WERI-Rb-1 (cell line): ENCODE results near the gene CA6.

Source experiments
- DNase-seq: peaks from one replicate; pipeline ENCODE4 v3.0.0-alpha.2; 2020
- H3K27ac ChIP-seq: fragments of 250-450 bp; sonication (Bioruptor Pico); 2 replicates; pipeline ENCODE4 v1.5.1; 2020; ENCODE audit warnings: mild to moderate bottlenecking, moderate library complexity
- H3K27me3 ChIP-seq: fragments of 250-450 bp; sonication (Bioruptor Pico); 2 replicates; pipeline ENCODE4 v1.5.1; 2021; ENCODE audit warnings: mild to moderate bottlenecking, low read depth, moderate library complexity; ENCODE audit not compliant: insufficient read depth, severe bottlenecking
- H3K36me3 ChIP-seq: fragments of 250-450 bp; sonication (Bioruptor Pico); 2 replicates; pipeline ENCODE4 v1.5.1; 2020; ENCODE audit warnings: mild to moderate bottlenecking, moderate library complexity
- H3K4me3 ChIP-seq: 2 replicates; pipeline ENCODE4 v1.5.1; 2011; ENCODE audit warnings: low read depth, mild to moderate bottlenecking, control low read depth, low read length
- H3K9me3 ChIP-seq: fragments of 250-450 bp; sonication (Bioruptor Pico); 2 replicates; pipeline ENCODE4 v1.5.1; 2021; ENCODE audit warnings: mild to moderate bottlenecking, moderate library complexity; ENCODE audit not compliant: severe bottlenecking
- CTCF ChIP-seq: IDR thresholded peaks from 2 replicates; pipeline ENCODE4 v1.5.1; 2011; ENCODE audit warnings: low read depth, mild to moderate bottlenecking, control low read depth, inconsistent platforms, low read length

Gene CA6

GRCh38 chr1:8903410-8903809, 42.3 kb upstream of the CA6 start:
- no peaks in the 10 kb centered on the region for H3K36me3 ChIP-seq
- DNase-seq, result no peak
- H3K27me3 ChIP-seq, result no peaks in the 10 kb centered on the region
- H3K4me3 ChIP-seq, result no peak overlapping the region
- H3K9me3 ChIP-seq, result peaks cover under 1% of the 10 kb centered on the region
- H3K27ac ChIP-seq, result no peak overlapping the region
- no peak for TF ChIP-seq CTCF

GRCh38 chr1:8903908-8904650, 41.6 kb upstream of the CA6 start:
- Histone ChIP-seq H3K27ac (no peak overlapping the region), H3K4me3 (no peak overlapping the region), H3K36me3 (no peaks in the 10 kb centered on the region), H3K27me3 (no peaks in the 10 kb centered on the region), H3K9me3 (no peaks in the 10 kb centered on the region)
- no peak for TF ChIP-seq CTCF
- no peak for DNase-seq

GRCh38 chr1:8905582-8906191, 40.0 kb upstream of the CA6 start:
- Histone ChIP-seq H3K9me3 (peaks cover under 1% of the 10 kb centered on the region), H3K27me3 (no peaks in the 10 kb centered on the region), H3K36me3 (no peaks in the 10 kb centered on the region), H3K4me3 (no peak overlapping the region), H3K27ac (no peak overlapping the region)
- no peak for DNase-seq
- no peak for TF ChIP-seq CTCF

GRCh38 chr1:8908388-8909151, 37.1 kb upstream of the CA6 start:
- no peak for TF ChIP-seq CTCF
- no peaks in the 10 kb centered on the region for H3K36me3 ChIP-seq
- H3K9me3 ChIP-seq, result peaks cover 10% of the 10 kb centered on the region
- H3K27ac ChIP-seq, result no peak overlapping the region
- no peaks in the 10 kb centered on the region for H3K27me3 ChIP-seq
- H3K4me3 ChIP-seq, result no peak overlapping the region
- DNase-seq, result no peak

GRCh38 chr1:8910331-8910730, 35.3 kb upstream of the CA6 start:
- Histone ChIP-seq H3K27me3 (no peaks in the 10 kb centered on the region), H3K27ac (no peak overlapping the region), H3K4me3 (no peak overlapping the region), H3K36me3 (no peaks in the 10 kb centered on the region), H3K9me3 (peaks cover 10% of the 10 kb centered on the region)
- DNase-seq, result no peak
- TF ChIP-seq CTCF, result no peak
